Islet precursor cell (in vitro differentiated cells): ENCODE data around the gene BRD2.

Source experiments
- DNase-seq: peaks from one replicate; pipeline ENCODE4 v3.0.0-alpha.2; 2018

BRD2 gene

GRCh38 chr6:32950010-32950409 is 18.4 kb upstream of the BRD2 start:
- peak; percentile 35 for DNase-seq

- peak; percentile 35 for DNase-seq
Measured at GRCh38 chr6:32950449-32950848, 17.9 kb upstream of the BRD2 start.

- peak; percentile 96 for DNase-seq
Measured at GRCh38 chr6:32952817-32953739, 15.3 kb upstream of the BRD2 start, which contains the start of gene HLA-DMA. TSS of gene HLA-DMA (minus strand) at chr6:32953097. CDS start at chr6:32953036, 61 bp downstream.

- no peak for DNase-seq
Measured at GRCh38 chr6:32953775-32954174, 14.6 kb upstream of the BRD2 start.

GRCh38 chr6:32954267-32954666 is 14.1 kb upstream of the BRD2 start:
- DNase-seq: no peak

GRCh38 chr6:32954986-32955802 is 13.2 kb upstream of the BRD2 start:
- DNase-seq: peak; percentile 76

GRCh38 chr6:32956176-32956575 is 12.2 kb upstream of the BRD2 start:
- no peak for DNase-seq

- DNase-seq: peak; percentile 14
Measured at GRCh38 chr6:32960563-32960962, 7.8 kb upstream of the BRD2 start.

GRCh38 chr6:32962213-32962826 is 6.1 kb upstream of the BRD2 start:
- DNase-seq: no peak

- DNase-seq: no peak
Measured at GRCh38 chr6:32963866-32964265, 4.5 kb upstream of the BRD2 start.

GRCh38 chr6:32964776-32965175 is 3.6 kb upstream of the BRD2 start:
- no peak for DNase-seq

- DNase-seq: peak; percentile 74
Measured at GRCh38 chr6:32967151-32968091, 973 bp upstream of the BRD2 start.

- DNase-seq: peak; percentile 86
Measured at GRCh38 chr6:32968867-32969684, 682 bp downstream of the BRD2 start.

GRCh38 chr6:32969685-32970412 is 1.5 kb downstream of the BRD2 start:
- DNase-seq: peak; percentile 96

GRCh38 chr6:32970413-32971241 is 2.2 kb downstream of the BRD2 start:
- peak; percentile 94 for DNase-seq

GRCh38 chr6:32971242-32971580 is 2.8 kb downstream of the BRD2 start:
- DNase-seq: no peak

GRCh38 chr6:32971581-32972352 is 3.4 kb downstream of the BRD2 start:
- peak; percentile 100 for DNase-seq

- no peak for DNase-seq
Measured at GRCh38 chr6:32972353-32973143, 4.2 kb downstream of the BRD2 start.
